Activated CD4-positive, alpha-beta T cell treated with anti-CD3 and anti-CD28 coated beads, Interleukin-10, Interleukin-2, amounts not matched to agents 100 ng/mL and 50 ng/mL, durations not matched to agents 16 hours and 8 hours (primary cell): ENCODE results near the gene MBNL2.

ENCODE experiments used
- DNase-seq: peaks from one replicate; pipeline ENCODE4 v3.0.0-alpha.2; 2020

Gene MBNL2

DNA sequence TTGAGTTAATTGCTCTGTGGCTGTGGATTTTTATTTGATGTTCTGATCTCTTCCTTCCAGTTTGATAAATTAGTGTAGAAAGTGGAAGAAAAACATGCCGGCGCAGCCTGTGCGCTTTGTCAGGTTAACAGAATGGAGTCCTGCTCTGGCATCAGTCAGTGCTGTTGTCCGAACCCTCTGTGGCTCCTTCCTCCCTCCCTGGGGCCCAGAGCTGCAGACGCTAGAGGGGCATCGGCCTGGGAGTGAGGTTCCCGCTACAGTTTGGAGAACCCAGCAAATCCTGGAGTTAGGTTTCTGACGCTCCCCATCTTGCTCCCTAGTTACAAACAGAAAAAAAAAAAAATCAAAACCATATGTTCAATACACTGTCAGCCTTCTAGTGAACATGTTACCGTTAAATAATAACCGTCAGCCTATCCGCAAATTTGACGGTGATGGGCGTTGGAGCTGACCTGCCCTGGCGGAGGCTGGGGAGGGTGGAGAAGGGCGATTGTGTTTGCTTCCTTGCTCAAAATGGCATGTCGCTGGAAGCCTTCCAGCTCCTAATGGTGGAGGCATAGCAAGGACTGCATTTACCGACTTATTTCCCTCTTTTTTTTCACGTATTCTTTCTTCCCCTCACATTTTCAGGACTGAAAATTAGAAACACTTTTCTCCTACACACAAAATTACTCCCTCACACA, 13.6 kb downstream of the MBNL2 start:
- DNase-seq = no peak

GRCh38 chr13:97237388-97237787, 15.3 kb downstream of the MBNL2 start:
- DNase-seq = no peak

- no peak for DNase-seq
Measured at GRCh38 chr13:97238432-97238831, 16.3 kb downstream of the MBNL2 start.

DNA sequence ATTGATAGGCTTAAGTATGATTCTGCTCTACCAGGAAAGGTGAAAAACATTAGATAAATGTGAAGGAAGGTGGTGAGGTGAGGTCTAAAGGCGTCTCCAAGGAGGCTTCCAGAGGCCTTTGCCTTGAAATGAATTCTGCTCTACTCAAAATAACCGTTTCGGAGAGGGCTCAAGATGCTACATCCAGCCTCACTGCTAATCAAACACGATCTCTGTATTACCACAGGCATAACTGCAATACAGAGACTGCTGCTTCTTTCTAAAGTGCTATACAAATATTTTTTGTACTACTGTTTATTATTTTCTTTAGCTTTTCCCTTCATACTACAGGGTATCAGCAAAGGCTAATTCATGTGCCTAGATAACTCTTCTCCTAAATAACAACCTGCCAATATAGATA, 16.8 kb downstream of the MBNL2 start:
- DNase-seq = no peak

GRCh38 chr13:97239306-97239705, 17.2 kb downstream of the MBNL2 start:
- DNase-seq = no peak

DNA sequence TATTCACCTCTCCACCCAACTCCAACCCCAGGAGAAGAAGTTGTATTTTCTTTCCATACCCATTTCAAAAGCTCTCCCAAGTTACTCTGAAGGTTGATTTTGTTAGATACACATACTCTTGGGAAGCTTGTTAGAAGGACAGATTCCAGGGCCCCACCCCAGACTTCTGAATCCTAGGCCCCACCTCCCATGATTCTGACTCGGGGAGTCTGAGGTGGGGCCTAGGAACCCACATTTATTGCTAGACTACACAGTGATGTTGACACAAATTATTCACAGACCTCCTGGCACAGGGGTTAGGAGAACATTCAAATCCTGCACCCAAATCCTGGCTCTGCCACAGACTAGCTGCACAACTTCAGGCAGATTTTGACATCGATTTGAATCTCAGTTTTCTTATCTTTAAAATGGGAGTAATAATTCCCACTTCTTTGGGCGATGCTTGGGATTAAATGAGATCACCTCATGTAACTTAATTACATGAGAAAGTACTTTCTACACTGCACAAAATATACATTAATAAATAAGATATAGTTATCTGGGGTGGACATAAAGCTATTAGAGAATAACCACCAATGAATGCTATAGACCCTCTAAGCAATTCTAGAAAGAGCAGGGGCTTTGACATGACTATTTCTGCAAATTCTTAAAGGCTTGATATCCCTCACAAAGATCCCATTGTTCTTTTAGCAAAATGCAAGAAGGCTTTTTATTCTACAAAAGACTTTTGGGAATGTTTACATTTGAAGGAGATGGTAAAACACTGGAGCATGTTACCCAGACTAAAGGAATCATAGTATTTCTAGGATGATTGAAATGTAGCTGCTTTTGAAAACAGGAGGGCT, 18.0 kb downstream of the MBNL2 start:
- DNase-seq = no peak

DNA sequence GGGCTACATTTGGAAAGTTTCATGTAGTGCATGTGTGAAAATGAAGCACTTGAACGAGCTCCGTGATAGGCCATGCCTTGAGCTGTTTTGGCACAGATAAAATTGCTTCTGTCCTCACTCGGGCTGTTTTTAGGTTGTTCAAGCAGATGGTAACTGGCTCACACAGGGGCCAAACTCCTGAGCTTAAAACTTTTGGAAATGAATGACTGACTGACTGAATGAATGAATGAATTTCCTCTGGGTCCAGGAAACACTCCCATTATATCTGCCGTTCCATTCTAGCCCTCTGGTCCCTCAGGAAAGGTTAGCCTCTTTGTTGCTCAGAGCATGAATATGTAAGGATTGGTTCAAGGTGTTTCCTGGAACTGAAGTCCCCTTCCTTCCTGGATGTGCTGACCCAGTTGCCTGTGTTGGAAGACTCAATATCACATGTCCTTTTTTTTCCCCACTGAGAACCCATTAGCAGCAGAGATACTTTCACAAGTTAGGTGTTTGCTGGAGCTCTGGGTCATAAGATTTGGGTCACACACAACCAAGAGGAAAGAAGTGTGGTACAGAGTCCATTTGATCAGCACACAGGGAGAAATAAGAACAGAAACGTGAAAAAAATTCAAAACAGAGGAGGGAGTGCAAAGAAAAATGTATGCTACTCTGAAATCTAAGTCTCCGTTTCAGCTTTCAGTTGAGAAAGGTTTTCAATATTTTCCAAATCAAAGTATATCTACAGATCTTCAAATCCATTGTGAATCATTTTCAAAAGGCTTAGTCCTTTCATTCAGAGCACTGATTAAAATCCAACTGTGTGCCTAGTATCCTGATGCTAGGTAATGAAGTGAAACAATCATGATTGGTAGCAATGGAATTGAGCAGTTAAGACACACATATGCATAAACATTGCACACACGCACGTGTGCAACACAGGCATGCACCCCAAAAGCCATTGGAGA, 18.9 kb downstream of the MBNL2 start:
- no peak for DNase-seq

DNA sequence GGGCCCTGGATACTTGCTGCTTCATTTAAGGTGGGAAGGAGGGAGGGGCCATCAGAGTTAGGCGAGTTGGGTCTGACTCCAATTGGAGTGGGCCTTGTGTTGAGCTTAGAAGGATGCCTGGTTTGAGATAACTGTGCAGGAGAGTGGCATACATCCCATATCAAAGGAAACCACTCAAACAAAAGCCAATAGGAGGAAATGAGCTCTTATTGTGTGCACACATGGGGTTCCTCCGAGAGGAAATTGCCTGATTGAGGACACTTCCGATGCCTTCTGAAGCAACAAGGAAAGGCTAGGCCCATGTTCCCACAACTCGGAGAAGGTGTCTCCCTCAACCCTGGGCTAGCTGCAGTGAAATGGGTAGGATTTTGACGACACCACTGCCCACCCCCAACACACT, 19.6 kb downstream of the MBNL2 start:
- DNase-seq = no peak

DNA sequence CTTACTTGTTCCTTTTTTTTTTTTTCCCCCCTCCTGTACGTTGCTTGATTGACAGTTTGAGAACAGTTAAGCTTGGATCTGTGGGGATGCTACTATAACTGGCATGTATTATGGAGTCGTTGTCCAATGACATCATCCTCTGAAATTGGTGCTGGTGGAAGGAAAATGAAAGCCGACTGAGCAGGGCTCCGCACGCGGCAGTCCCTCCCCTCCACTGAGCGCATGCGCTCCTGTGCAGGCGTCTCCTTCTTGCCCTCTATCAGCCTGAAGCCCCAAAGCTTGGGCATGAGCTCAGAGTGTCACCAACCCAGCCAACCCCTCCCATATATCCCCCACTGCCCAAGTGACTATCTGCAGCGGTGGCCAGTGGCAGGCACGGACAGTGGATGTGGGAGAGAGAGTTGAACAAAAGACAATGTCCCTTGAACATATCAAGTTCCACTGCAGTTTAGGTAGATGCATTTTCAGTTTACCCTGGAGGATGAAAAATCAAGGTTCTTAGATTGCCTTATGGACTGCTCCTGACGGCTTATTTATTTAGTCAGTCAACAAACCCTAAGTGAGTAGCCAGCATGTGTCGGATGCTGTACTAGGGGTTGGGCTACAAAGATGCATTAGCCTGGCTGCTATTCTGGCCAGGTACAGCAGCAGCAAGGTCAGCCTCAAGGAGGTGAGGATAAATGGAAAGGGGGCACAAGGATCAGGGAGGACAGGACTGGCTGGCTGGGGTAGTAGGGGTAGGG, 20.8 kb downstream of the MBNL2 start:
- DNase-seq = no peak

DNA sequence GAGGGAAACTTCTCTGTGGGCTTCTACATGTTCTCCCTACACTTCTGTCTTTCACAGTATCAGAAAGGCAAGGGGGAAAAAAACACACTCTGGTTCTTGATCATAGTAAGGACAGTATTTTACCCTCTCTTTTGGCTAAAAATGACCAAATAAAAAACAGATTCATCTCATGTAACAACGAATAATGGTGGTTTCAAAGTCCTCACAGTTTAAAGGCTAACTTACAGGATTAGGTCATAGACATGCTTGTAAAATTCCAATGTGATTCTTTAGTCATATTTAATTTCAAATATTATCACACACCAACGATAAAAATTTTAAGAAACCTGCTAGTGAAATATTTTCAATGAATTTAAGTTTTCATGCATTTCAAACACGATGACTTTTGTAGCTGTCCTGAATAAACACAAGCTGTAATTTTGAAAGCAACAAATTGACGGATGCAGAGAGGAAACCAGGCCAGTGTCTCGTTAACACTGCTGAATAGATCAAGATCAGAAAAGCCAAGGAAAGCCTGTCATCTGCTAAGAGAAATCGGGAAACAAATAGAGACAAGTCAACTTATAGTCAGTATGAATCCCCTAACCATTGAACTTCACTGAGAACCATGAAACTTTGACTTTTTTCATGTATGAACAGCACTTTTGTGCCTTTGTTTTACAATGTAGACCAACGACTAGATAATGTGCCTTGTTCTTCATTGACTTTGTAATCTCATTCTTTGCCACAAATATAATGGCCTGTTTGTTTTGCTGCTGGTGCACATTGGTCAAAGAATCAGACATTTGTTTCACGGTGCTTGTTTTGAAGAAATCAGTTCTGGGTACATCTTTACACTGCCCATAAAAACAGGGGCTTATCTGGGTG, 22.0 kb downstream of the MBNL2 start:
- no peak for DNase-seq

DNA sequence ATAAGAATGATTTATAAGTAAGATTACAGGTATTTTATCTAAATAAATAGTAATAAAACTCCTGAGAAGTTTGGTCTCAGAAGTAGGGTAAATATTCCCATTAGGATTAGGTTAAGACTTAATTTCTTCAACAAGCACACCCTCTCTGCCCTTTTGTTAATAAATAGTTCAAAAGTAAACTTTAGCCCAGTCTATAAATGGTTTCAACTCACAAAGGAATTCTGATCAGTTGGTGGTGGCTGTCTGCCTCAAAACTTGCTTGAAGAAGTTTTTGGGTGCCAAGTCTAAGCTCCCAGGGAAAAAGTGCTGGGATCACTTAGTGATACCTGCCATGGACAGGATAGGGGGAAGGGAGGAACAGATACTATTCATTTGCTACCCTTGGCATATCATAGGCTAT, 22.9 kb downstream of the MBNL2 start:
- DNase-seq = no peak

DNA sequence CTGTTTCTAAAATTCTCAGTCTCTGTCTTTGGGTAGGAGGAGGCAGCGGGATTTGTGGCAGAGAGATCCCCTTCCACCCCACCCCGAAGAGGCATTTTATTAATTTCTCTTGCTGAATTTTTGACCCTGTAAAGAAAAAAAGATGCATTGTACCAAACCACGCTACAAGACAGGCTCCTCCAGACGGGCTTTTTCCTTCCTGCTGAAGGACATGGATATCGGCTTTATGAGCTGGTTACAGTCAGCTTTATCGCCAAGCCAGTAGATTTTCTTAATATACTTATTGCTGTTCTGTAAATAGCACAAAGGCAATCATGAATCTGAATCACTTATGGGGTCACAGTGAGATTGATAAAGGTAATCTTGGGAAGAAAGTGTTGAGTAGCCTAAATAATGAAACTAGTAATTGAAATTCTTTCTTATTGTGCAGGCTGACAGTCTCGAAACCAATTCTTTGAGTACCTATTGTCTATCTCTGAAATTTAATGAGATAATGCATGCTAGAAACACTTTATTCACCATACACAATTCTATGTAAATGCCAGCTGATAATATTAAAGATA, 24.5 kb downstream of the MBNL2 start:
- DNase-seq = no peak

- DNase-seq = no peak
Measured at GRCh38 chr13:97248243-97248642, 26.1 kb downstream of the MBNL2 start.

DNA sequence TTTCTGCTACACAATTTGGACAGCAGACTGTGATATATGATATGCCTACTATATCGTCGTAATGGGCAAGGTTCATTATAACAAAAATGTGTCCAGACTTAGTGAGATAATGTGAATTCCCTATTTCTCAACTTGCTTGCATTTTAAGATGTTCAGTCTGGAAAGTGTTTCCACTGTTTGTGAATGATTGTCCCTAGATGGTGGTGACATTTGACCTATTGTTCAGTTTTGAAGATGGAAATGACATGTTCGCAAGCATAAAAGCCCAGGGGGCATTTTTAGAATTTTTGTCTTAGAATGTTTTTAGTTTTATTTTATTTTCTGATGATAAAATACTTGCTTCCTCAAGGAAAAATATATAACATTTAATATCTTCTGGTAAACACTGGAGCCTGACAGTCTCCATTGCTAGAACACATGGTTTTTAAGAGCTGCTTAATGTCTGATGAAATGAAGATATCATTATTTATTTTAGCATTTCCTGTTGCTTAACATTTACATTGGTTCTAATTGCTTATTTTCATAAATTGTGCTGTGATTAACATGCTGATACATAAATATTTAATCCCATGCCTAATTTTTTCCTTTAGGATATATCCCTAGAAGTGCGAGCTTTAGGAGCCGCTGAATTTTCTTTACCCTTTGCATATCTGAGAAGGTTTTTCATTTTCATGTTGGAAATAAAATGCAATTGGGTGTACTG, 27.1 kb downstream of the MBNL2 start:
- no peak for DNase-seq

GRCh38 chr13:97249796-97250495, 27.8 kb downstream of the MBNL2 start:
- no peak for DNase-seq

GRCh38 chr13:97250560-97250959, 28.4 kb downstream of the MBNL2 start:
- DNase-seq = no peak

- no peak for DNase-seq
Measured at GRCh38 chr13:97252735-97253134, 30.6 kb downstream of the MBNL2 start.

DNA sequence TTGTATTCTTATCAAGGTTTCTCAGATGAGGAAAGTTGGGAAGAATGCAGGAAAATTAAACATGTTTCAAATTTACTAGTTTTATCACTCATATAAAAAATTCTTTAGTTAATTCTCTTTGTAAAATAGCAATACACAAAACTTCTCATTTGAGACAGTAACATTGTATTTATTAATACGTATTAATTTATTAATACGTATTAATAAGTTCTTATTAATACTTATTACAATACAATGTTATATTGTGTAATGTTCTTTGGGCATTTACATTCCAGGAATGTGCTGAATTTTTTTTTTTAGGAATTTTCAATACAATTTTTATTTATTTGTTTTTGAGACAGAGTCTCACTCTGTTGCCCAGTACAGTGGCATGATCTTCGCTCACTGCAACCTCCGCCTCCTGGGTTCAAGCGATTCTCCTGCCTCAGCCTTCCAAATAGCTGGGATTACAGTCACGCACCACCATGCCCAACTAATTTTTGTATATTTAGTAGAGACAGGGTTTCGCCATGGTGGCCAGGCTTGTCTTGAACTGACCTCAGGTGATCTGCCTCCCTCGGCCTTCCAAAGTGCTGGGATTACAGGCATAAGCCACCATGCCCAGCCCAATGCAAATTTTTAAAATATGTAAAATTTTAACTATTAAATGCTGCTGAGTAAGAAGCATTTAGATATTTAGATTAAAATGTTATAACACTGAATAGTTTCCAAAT, 31.6 kb downstream of the MBNL2 start:
- no peak for DNase-seq

DNA sequence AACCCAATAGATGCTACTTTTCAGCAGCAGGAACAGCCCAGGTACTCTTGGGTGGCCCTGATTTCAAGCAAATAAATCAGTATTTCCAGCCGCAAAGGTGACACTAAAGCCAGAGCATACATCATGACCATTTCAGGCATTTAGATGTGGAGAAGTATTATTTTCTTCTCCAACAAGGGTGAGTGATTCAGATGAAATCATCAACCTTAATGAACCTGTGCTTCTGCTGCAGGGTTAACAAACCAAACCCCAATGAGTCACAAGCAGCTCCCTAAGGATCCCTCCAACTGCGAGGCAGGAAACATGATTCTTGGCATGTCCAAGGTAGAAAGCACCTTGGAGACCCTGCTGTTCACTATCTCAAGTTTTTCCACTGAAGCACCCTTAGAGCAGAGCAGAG, 32.7 kb downstream of the MBNL2 start:
- DNase-seq = no peak
